Measurements from ENCODE around the gene STARD3. TPM values are rescaled to one million over a fixed set of nuclear protein-coding genes. Genes with fewer than 3 reads are reported as not detected.

Gene STARD3
- polyA plus RNA-seq, 1 donor from 2014 or later: 105 TPM

DNA sequence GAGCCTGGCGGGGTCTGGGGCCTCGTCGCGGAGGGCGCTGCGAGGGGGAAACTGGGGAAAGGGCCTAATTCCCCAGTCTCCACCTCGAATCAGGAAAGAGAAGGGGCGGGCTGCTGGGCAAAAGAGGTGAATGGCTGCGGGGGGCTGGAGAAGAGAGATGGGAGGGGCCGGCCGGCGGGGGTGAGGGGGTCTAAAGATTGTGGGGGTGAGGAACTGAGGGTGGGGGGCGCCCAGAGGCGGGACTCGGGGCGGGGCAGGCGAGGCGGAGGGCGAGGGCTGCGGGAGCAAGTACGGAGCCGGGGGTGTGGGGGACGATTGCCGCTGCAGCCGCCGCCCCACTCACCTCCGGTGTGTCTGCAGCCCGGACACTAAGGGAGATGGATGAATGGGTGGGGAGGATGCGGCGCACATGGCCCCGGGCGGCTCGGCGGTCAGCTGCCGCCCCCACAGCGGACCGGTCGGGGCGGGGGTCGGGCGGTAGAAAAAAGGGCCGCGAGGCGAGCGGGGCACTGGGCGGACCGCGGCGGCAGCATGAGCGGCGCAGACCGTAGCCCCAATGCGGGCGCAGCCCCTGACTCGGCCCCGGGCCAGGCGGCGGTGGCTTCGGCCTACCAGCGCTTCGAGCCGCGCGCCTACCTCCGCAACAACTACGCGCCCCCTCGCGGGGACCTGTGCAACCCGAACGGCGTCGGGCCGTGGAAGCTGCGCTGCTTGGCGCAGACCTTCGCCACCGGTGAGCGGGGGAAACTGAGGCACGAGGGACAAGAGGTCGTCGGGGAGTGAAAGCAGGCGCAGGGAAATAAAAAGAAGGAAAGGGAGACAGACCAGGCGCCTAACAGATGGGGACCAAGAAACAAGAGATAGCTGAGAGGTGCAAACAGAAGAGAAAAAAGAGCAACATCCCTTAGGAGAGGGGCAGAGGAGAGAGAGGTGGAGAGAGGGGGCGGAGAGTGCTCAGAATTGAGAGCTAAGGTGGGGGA is 31.3 kb downstream of the STARD3 start, which contains the start of gene PNMT:
PNMT (plus strand) TSS at position 509 of the 980 bp plus-strand sequence; CDS start at position 532, 23 bp downstream.
- peak within 1 kb of the TSS; percentile 56 for H3K4me3 ChIP-seq (ENCODE audit: low read length)
- H3K9ac ChIP-seq (ENCODE audit: low read length): peak within 1 kb of the TSS; percentile 42

DNA sequence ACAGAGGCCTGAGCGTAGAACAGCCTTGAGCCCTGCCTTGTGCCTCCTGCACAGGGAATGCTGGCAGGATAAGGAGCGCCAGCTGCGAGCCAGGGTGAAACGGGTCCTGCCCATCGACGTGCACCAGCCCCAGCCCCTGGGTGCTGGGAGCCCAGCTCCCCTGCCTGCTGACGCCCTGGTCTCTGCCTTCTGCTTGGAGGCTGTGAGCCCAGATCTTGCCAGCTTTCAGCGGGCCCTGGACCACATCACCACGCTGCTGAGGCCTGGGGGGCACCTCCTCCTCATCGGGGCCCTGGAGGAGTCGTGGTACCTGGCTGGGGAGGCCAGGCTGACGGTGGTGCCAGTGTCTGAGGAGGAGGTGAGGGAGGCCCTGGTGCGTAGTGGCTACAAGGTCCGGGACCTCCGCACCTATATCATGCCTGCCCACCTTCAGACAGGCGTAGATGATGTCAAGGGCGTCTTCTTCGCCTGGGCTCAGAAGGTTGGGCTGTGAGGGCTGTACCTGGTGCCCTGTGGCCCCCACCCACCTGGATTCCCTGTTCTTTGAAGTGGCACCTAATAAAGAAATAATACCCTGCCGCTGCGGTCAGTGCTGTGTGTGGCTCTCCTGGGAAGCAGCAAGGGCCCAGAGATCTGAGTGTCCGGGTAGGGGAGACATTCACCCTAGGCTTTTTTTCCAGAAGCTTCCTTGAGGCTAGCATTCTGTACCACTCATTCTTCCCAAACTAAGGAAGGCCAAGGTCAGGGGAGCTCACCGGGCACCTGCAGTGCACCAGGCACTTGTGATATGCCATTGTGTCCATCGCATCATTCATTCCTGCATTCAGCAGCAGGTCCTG is 33.2 kb downstream of the STARD3 start:
- Histone ChIP-seq H3K36me3 (ENCODE audit: insufficient read depth, low read length) (no peaks in the 10 kb centered on the region), H3K27me3 (ENCODE audit: insufficient read depth, low read depth, low read length) (peaks cover 19% of the 10 kb centered on the region), H3K4me2 (ENCODE audit: low read length) (no peak overlapping the region), H3K27ac (ENCODE audit: low read length) (no peak overlapping the region), H3K79me2 (replicated peaks; ENCODE audit: insufficient read depth, low read length) (no peaks in the 10 kb centered on the region), H2AFZ (ENCODE audit: low read depth, low read length) (no peak overlapping the region), H3F3A (ENCODE audit: insufficient read depth, low read length, poor library complexity, severe bottlenecking) (no peaks in the 10 kb centered on the region), H3K9ac (ENCODE audit: low read length) (no peak overlapping the region), H3K9me2 (ENCODE audit: insufficient read depth, low read length) (no peaks in the 10 kb centered on the region), H4K20me1 (ENCODE audit: insufficient read depth) (no peaks in the 10 kb centered on the region), H3K9me3 (ENCODE audit: low read length) (no peaks in the 10 kb centered on the region), H3K4me3 (ENCODE audit: low read length) (no peak overlapping the region)
- TF ChIP-seq TAF1 (IDR thresholded peaks at IDR 0.05; ENCODE audit: low read depth) (no peak), POLR2AphosphoS5 (IDR thresholded peaks at IDR 0.05) (no peak), MXI1 (conservative IDR thresholded peaks at IDR 0.05; ENCODE audit: poor library complexity, severe bottlenecking) (no peak), RAD21 (conservative IDR thresholded peaks at IDR 0.05) (no peak), EP300 (conservative IDR thresholded peaks at IDR 0.05; ENCODE audit: poor library complexity, severe bottlenecking) (no peak), EZH2 (IDR thresholded peaks at IDR 0.05; ENCODE audit: borderline replicate concordance, insufficient read depth, low read length, poor library complexity, severe bottlenecking) (no peak), SMC3 (conservative IDR thresholded peaks at IDR 0.05; ENCODE audit: poor library complexity) (no peak)
- TF ChIP-seq, protein P1, sequence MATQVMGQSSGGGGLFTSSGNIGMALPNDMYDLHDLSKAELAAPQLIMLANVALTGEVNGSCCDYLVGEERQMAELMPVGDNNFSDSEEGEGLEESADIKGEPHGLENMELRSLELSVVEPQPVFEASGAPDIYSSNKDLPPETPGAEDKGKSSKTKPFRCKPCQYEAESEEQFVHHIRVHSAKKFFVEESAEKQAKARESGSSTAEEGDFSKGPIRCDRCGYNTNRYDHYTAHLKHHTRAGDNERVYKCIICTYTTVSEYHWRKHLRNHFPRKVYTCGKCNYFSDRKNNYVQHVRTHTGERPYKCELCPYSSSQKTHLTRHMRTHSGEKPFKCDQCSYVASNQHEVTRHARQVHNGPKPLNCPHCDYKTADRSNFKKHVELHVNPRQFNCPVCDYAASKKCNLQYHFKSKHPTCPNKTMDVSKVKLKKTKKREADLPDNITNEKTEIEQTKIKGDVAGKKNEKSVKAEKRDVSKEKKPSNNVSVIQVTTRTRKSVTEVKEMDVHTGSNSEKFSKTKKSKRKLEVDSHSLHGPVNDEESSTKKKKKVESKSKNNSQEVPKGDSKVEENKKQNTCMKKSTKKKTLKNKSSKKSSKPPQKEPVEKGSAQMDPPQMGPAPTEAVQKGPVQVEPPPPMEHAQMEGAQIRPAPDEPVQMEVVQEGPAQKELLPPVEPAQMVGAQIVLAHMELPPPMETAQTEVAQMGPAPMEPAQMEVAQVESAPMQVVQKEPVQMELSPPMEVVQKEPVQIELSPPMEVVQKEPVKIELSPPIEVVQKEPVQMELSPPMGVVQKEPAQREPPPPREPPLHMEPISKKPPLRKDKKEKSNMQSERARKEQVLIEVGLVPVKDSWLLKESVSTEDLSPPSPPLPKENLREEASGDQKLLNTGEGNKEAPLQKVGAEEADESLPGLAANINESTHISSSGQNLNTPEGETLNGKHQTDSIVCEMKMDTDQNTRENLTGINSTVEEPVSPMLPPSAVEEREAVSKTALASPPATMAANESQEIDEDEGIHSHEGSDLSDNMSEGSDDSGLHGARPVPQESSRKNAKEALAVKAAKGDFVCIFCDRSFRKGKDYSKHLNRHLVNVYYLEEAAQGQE (IDR thresholded peaks at IDR 0.05; ENCODE audit: borderline replicate concordance): no peak

More for the DNA sequence above, 31.3 kb downstream of the STARD3 start, which contains the start of gene PNMT:
- Histone ChIP-seq H3K4me2 (ENCODE audit: low read length) (peak within 1 kb of the TSS; percentile 14), H4K20me1 (ENCODE audit: insufficient read depth) (no peaks in the 10 kb centered on the region), H3K27me3 (ENCODE audit: insufficient read depth, low read depth, low read length) (peaks cover 19% of the 10 kb centered on the region), H3K9me2 (ENCODE audit: insufficient read depth, low read length) (no peaks in the 10 kb centered on the region), H3K27ac (ENCODE audit: low read length) (no peak within 1 kb of the TSS), H2AFZ (ENCODE audit: low read depth, low read length) (no peak within 1 kb of the TSS), H3K9me3 (ENCODE audit: low read length) (no peaks in the 10 kb centered on the region), H3F3A (ENCODE audit: insufficient read depth, low read length, poor library complexity, severe bottlenecking) (no peaks in the 10 kb centered on the region), H3K36me3 (ENCODE audit: insufficient read depth, low read length) (no peaks in the 10 kb centered on the region), H3K79me2 (replicated peaks; ENCODE audit: insufficient read depth, low read length) (no peaks in the 10 kb centered on the region)
- peak; percentile 22 for TF ChIP-seq POLR2AphosphoS5 (IDR thresholded peaks at IDR 0.05)
- TF ChIP-seq, protein P1 (IDR thresholded peaks at IDR 0.05; ENCODE audit: borderline replicate concordance): no peak
- peak; percentile 52 for TF ChIP-seq RAD21 (conservative IDR thresholded peaks at IDR 0.05)
- TF ChIP-seq, protein P2, sequence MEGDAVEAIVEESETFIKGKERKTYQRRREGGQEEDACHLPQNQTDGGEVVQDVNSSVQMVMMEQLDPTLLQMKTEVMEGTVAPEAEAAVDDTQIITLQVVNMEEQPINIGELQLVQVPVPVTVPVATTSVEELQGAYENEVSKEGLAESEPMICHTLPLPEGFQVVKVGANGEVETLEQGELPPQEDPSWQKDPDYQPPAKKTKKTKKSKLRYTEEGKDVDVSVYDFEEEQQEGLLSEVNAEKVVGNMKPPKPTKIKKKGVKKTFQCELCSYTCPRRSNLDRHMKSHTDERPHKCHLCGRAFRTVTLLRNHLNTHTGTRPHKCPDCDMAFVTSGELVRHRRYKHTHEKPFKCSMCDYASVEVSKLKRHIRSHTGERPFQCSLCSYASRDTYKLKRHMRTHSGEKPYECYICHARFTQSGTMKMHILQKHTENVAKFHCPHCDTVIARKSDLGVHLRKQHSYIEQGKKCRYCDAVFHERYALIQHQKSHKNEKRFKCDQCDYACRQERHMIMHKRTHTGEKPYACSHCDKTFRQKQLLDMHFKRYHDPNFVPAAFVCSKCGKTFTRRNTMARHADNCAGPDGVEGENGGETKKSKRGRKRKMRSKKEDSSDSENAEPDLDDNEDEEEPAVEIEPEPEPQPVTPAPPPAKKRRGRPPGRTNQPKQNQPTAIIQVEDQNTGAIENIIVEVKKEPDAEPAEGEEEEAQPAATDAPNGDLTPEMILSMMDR (IDR thresholded peaks at IDR 0.05; ENCODE audit: poor library complexity, severe bottlenecking): peak; percentile 79
- TF ChIP-seq SMC3 (conservative IDR thresholded peaks at IDR 0.05; ENCODE audit: poor library complexity): peak; percentile 70
- TF ChIP-seq EZH2 (IDR thresholded peaks at IDR 0.05; ENCODE audit: borderline replicate concordance, insufficient read depth, low read length, poor library complexity, severe bottlenecking): no peak
- TF ChIP-seq TAF1 (IDR thresholded peaks at IDR 0.05; ENCODE audit: low read depth): no peak
- no peak for TF ChIP-seq EP300 (conservative IDR thresholded peaks at IDR 0.05; ENCODE audit: poor library complexity, severe bottlenecking)

All from neural cell (in vitro differentiated cells).